ENCODE measurements around the gene DLL1. TPM values are rescaled to one million over a fixed set of nuclear protein-coding genes. Genes with fewer than 3 reads are reported as not detected.
A peak's percentile ranks its signal among the peaks of the same experiment; 100 is the strongest.

Gene DLL1
- total RNA-seq, 4 donors from 2014 or later = 1.8 to 3.7 (median 3.3) TPM

- ATAC-seq = no peak
- H3K36me3 ChIP-seq = no peaks in the 10 kb centered on the region
- no peak overlapping the region for H3K27ac ChIP-seq
- H3K4me3 ChIP-seq = no peak overlapping the region
- H3K4me1 ChIP-seq = peaks cover 3% of the 10 kb centered on the region in 2 donors
- H3K9me3 ChIP-seq = no peaks in the 10 kb centered on the region
- in situ Hi-C loops (cut with MboI; ENCODE audit: low sequenced_read_pairs in 4 of 4) = no loop called here
- intact Hi-C loops (cut with DNase I; ENCODE audit: low total_unique reads) = no loop called here
- no peak for TF ChIP-seq POLR2A (IDR thresholded peaks at IDR 0.05)
- TF ChIP-seq, protein P1, sequence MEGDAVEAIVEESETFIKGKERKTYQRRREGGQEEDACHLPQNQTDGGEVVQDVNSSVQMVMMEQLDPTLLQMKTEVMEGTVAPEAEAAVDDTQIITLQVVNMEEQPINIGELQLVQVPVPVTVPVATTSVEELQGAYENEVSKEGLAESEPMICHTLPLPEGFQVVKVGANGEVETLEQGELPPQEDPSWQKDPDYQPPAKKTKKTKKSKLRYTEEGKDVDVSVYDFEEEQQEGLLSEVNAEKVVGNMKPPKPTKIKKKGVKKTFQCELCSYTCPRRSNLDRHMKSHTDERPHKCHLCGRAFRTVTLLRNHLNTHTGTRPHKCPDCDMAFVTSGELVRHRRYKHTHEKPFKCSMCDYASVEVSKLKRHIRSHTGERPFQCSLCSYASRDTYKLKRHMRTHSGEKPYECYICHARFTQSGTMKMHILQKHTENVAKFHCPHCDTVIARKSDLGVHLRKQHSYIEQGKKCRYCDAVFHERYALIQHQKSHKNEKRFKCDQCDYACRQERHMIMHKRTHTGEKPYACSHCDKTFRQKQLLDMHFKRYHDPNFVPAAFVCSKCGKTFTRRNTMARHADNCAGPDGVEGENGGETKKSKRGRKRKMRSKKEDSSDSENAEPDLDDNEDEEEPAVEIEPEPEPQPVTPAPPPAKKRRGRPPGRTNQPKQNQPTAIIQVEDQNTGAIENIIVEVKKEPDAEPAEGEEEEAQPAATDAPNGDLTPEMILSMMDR (IDR thresholded peaks at IDR 0.05 in 4 of 5, conservative IDR thresholded peaks at IDR 0.05 in 1 of 5) = no peak
- no peak for DNase-seq
- H3K27me3 ChIP-seq = peaks cover 12 to 25% (median 18%) of the 10 kb centered on the region in 3 donors
These were observed 46.0 kb downstream of the DLL1 start for GRCh38 chr6:170244721-170245474.

GRCh38 chr6:170243791-170244291, 47.0 kb downstream of the DLL1 start:
- peak in 1 of 2 donors; percentile 39 for ATAC-seq
- DNase-seq = no peak
- in situ Hi-C loops (cut with MboI; ENCODE audit: low sequenced_read_pairs in 4 of 4) = no loop called here
- intact Hi-C loops (cut with DNase I; ENCODE audit: low total_unique reads) = no loop called here
- Histone ChIP-seq H3K4me3 (no peak overlapping the region), H3K9me3 (no peaks in the 10 kb centered on the region), H3K27me3 (peaks cover 12 to 15% (median 13%) of the 10 kb centered on the region in 3 donors), H3K36me3 (no peaks in the 10 kb centered on the region), H3K27ac (no peak overlapping the region), H3K4me1 (peaks cover 3% of the 10 kb centered on the region in 2 donors)
- TF ChIP-seq, protein P1 (IDR thresholded peaks at IDR 0.05 in 4 of 5, conservative IDR thresholded peaks at IDR 0.05 in 1 of 5) = no peak
- no peak for TF ChIP-seq POLR2A (IDR thresholded peaks at IDR 0.05)

GRCh38 chr6:170243386-170243785, 47.5 kb downstream of the DLL1 start:
- H3K27ac ChIP-seq = no peak overlapping the region
- in situ Hi-C loops (cut with MboI; ENCODE audit: low sequenced_read_pairs in 4 of 4) (no loop called here), intact Hi-C loops (cut with DNase I; ENCODE audit: low total_unique reads) (no loop called here)
- no peak for TF ChIP-seq POLR2A (IDR thresholded peaks at IDR 0.05)
- TF ChIP-seq, protein P1 (IDR thresholded peaks at IDR 0.05 in 4 of 5, conservative IDR thresholded peaks at IDR 0.05 in 1 of 5) = no peak
- no peak for ATAC-seq
- DNase-seq = no peak
- no peaks in the 10 kb centered on the region for H3K9me3 ChIP-seq
- no peaks in the 10 kb centered on the region for H3K36me3 ChIP-seq
- peaks cover under 1% of the 10 kb centered on the region in 2 donors for H3K4me1 ChIP-seq
- H3K27me3 ChIP-seq = peaks cover 9 to 12% (median 10%) of the 10 kb centered on the region in 3 donors
- no peak overlapping the region for H3K4me3 ChIP-seq

DNA sequence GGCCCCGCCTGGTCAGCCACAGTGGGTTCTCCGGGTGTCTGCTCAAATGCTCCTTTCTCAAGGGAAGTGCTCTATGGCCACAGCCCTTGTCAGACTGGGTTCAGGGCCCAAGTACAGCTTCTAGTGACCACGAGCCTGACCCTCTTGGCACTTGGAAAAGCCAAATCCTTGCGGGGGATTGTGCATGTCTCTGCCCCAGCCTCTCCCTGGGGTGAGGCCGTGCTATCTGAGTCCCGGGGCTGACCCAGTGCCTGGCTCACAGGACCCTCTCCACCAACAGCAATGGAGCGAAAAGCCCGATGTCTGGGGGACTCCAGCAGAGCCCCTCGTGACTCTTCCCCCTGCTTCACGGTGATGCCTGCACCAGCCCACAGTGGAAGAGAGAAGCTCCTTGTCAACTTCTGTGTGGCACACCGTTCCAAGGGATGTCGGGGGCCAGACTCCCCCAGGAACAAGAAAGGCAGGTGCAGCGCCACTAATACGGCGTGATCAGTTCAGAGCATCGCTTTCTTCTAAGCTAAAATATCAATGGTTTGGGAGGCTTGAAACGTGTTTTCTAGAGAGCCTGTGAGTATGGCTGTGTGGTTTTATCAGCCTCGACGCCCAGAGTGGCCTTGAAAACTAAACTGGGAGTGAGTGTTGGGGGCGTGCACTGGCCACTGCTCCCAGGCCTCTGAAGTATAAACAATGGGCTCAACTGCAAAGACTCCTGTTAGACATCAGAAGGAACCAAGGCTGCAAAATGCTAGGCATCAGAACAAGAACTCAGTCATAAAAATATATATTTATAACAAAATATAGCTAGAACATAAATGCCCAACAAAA, 51.9 kb downstream of the DLL1 start:
- no peak overlapping the region for H3K4me3 ChIP-seq
- intact Hi-C loops (cut with DNase I; ENCODE audit: low total_unique reads) = no loop called here
- ATAC-seq (no peak), DNase-seq (no peak)
- no peaks in the 10 kb centered on the region for H3K9me3 ChIP-seq
- in situ Hi-C loops (cut with MboI; ENCODE audit: low sequenced_read_pairs in 4 of 4) = no loop called here
- peaks cover 0 to 3% (median 0%) of the 10 kb centered on the region in 3 donors for H3K27me3 ChIP-seq
- no peak overlapping the region for H3K27ac ChIP-seq
- no peaks in the 10 kb centered on the region for H3K36me3 ChIP-seq
- no peaks in the 10 kb centered on the region for H3K4me1 ChIP-seq
- no peak for TF ChIP-seq POLR2A (IDR thresholded peaks at IDR 0.05)
- TF ChIP-seq, protein P1 (IDR thresholded peaks at IDR 0.05 in 4 of 5, conservative IDR thresholded peaks at IDR 0.05 in 1 of 5) = no peak

Data from gastrocnemius medialis (tissue), 4 donors.